ENCODE measurements around the gene ESPN. TPM values are rescaled to one million over a fixed set of nuclear protein-coding genes. Genes with fewer than 3 reads are reported as not detected.

Gene ESPN
- polyA plus RNA-seq, 1 of the 3 experiments (the other 2 are of a cell fraction): 0.33 TPM

- Histone ChIP-seq H3K79me2 (ENCODE audit: insufficient read depth) (no peaks in the 10 kb centered on the region), H3K9me3 (no peaks in the 10 kb centered on the region), H3F3A (replicated peaks; ENCODE audit: insufficient read depth) (no peaks in the 10 kb centered on the region), H3K36me3 (replicated peaks in 1 of 2; ENCODE audit: control insufficient read depth in 1 of 2, insufficient read depth in 2 of 2, low read length in 1 of 2) (no peaks in the 10 kb centered on the region), H3K27ac (ENCODE audit: low read depth in 2 of 2, low read length in 1 of 2) (no peak overlapping the region), H3K4me2 (no peak overlapping the region), H3K27me3 (ENCODE audit: insufficient read depth) (no peaks in the 10 kb centered on the region), H3K4me3 (ENCODE audit: low read depth in 2 of 2, low read length in 1 of 2) (no peak overlapping the region), H3K4me1 (ENCODE audit: control insufficient read depth in 1 of 2, insufficient read depth in 2 of 2, low read depth in 1 of 2, low read length in 1 of 2) (peaks cover 0 to 84% of the 10 kb centered on the region in 2 experiments; a peak in 2 of 4 replicates), H3K9me2 (no peaks in the 10 kb centered on the region), H3K9ac (no peak overlapping the region), H4K20me1 (ENCODE audit: insufficient read depth) (no peaks in the 10 kb centered on the region), H2AFZ (ENCODE audit: low read depth) (no peak overlapping the region)
- DNase-seq: peak; percentile 32
- ChIA-PET CTCF (interaction anchor here (0.8 to 17.4 kb wide), 4 partner anchors 8 to 20 kb away, joined by 3 to 211 read pairs (median 5); partner anchors contain the start of gene PLEKHG5), POLR2A (interaction anchor here (0.9 to 2.2 kb wide), 2 partner anchors 16 to 18 kb away, joined by 5 to 8 read pairs; no protein-coding TSS in a partner anchor)
- WGBS (ENCODE audit: low lambda C conversion rate): 89% methylated on average over 9 of the region's 20 CpGs
- no peak for TF ChIP-seq RFX5 (IDR thresholded peaks at IDR 0.05; ENCODE audit: low read length)
- TF ChIP-seq, protein P1, sequence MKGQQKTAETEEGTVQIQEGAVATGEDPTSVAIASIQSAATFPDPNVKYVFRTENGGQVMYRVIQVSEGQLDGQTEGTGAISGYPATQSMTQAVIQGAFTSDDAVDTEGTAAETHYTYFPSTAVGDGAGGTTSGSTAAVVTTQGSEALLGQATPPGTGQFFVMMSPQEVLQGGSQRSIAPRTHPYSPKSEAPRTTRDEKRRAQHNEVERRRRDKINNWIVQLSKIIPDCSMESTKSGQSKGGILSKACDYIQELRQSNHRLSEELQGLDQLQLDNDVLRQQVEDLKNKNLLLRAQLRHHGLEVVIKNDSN (IDR thresholded peaks at IDR 0.05; ENCODE audit: borderline replicate concordance, low read depth): no peak
- no peak for TF ChIP-seq FOSL2 (IDR thresholded peaks at IDR 0.05; ENCODE audit: borderline replicate concordance, low read depth)
- TF ChIP-seq TEAD4 (IDR thresholded peaks at IDR 0.05; ENCODE audit: borderline replicate concordance, insufficient read depth): no peak
- TF ChIP-seq RCOR1 (IDR thresholded peaks at IDR 0.05; ENCODE audit: low read length): no peak
- TF ChIP-seq, protein P2, sequence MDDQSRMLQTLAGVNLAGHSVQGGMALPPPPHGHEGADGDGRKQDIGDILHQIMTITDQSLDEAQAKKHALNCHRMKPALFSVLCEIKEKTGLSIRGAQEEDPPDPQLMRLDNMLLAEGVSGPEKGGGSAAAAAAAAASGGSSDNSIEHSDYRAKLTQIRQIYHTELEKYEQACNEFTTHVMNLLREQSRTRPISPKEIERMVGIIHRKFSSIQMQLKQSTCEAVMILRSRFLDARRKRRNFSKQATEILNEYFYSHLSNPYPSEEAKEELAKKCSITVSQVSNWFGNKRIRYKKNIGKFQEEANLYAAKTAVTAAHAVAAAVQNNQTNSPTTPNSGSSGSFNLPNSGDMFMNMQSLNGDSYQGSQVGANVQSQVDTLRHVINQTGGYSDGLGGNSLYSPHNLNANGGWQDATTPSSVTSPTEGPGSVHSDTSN (IDR thresholded peaks at IDR 0.05): no peak
- no peak for TF ChIP-seq YY1 (IDR thresholded peaks at IDR 0.05; ENCODE audit: low read depth)
- TF ChIP-seq EZH2phosphoT487 (IDR thresholded peaks at IDR 0.05; ENCODE audit: borderline replicate concordance, low read depth): no peak
- TF ChIP-seq RXRA (IDR thresholded peaks at IDR 0.05; ENCODE audit: borderline replicate concordance, low read depth): no peak
- TF ChIP-seq CHD2 (IDR thresholded peaks at IDR 0.05; ENCODE audit: low read length, partially characterized antibody): no peak
- no peak for TF ChIP-seq GABPA (IDR thresholded peaks at IDR 0.05; ENCODE audit: low read depth)
- TF ChIP-seq, protein P3, sequence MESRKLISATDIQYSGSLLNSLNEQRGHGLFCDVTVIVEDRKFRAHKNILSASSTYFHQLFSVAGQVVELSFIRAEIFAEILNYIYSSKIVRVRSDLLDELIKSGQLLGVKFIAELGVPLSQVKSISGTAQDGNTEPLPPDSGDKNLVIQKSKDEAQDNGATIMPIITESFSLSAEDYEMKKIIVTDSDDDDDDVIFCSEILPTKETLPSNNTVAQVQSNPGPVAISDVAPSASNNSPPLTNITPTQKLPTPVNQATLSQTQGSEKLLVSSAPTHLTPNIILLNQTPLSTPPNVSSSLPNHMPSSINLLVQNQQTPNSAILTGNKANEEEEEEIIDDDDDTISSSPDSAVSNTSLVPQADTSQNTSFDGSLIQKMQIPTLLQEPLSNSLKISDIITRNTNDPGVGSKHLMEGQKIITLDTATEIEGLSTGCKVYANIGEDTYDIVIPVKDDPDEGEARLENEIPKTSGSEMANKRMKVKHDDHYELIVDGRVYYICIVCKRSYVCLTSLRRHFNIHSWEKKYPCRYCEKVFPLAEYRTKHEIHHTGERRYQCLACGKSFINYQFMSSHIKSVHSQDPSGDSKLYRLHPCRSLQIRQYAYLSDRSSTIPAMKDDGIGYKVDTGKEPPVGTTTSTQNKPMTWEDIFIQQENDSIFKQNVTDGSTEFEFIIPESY (IDR thresholded peaks at IDR 0.05; ENCODE audit: borderline replicate concordance, low read depth): no peak
- TF ChIP-seq FOXM1 (IDR thresholded peaks at IDR 0.05; ENCODE audit: low read depth): no peak
- TF ChIP-seq MEF2A (IDR thresholded peaks at IDR 0.05; ENCODE audit: borderline replicate concordance, low read depth): no peak
- TF ChIP-seq, protein P4, sequence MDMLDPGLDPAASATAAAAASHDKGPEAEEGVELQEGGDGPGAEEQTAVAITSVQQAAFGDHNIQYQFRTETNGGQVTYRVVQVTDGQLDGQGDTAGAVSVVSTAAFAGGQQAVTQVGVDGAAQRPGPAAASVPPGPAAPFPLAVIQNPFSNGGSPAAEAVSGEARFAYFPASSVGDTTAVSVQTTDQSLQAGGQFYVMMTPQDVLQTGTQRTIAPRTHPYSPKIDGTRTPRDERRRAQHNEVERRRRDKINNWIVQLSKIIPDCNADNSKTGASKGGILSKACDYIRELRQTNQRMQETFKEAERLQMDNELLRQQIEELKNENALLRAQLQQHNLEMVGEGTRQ (IDR thresholded peaks at IDR 0.05; ENCODE audit: borderline replicate concordance, low read depth, low read length): no peak
These were observed 79.5 kb downstream of the ESPN start for GRCh38 chr1:6503884-6504602.

Data from SK-N-SH (cell line).